T-helper 9 cell (primary cell): ENCODE measurements around the gene PLD2.

Source experiments
- DNase-seq: peaks from one replicate; pipeline ENCODE4 v3.0.0-alpha.2; 2020
- total RNA-seq, 2 donors: gene quantifications; one replicate each; lab custom pipeline; 2026; lab: John Stamatoyannopoulos, UW

The PLD2 gene, protein sequence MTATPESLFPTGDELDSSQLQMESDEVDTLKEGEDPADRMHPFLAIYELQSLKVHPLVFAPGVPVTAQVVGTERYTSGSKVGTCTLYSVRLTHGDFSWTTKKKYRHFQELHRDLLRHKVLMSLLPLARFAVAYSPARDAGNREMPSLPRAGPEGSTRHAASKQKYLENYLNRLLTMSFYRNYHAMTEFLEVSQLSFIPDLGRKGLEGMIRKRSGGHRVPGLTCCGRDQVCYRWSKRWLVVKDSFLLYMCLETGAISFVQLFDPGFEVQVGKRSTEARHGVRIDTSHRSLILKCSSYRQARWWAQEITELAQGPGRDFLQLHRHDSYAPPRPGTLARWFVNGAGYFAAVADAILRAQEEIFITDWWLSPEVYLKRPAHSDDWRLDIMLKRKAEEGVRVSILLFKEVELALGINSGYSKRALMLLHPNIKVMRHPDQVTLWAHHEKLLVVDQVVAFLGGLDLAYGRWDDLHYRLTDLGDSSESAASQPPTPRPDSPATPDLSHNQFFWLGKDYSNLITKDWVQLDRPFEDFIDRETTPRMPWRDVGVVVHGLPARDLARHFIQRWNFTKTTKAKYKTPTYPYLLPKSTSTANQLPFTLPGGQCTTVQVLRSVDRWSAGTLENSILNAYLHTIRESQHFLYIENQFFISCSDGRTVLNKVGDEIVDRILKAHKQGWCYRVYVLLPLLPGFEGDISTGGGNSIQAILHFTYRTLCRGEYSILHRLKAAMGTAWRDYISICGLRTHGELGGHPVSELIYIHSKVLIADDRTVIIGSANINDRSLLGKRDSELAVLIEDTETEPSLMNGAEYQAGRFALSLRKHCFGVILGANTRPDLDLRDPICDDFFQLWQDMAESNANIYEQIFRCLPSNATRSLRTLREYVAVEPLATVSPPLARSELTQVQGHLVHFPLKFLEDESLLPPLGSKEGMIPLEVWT
- 20.5 to 21.8 reads per million in 2 donors for total RNA-seq

DNA sequence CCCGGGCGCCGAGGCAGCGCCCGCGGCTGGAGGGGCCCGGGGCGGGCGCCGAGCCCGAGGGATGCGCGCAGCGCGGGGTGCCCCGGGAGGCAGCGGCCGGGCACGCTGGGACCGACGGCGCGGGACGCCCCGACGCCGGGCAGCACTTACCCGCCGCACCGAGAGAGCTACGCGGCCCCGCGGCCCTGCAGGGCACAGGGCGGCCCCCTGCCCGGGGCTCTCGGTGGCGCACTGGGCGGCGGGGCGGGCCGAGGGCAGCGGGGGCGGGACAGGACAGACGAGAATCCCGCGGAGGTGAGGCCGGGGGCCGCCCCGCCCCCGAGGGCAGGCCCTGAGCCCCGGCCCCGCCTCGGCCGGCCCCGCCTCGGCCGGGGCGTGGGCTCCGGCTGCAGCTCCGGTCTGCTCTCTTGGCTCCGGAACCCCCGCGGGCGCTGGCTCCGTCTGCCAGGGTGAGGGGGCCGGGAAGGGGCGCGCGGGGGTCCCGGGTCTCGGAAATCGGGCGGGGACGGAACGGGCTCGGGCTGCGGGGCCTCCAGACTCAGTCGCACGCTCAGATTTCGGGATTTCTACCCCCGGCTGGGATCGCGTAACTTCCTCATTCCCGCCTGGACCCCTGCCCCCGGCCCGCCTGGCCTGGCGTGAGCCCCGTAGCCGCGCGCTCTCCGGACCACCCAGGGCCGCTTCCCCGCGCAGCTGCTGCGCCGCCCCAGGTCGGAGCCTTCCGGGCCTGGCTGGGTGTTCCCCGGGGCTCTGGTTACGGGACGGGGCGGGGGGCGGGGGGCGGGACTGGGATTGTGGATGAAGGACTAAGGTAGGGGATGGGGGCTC is at the start of gene PLD2:
Gene PLD2, plus strand, starts transcription at position 376 of the 828 bp plus-strand sequence. CDS start 621 bp downstream, outside the sequence.
- DNase-seq, result peak; percentile 84

- DNase-seq, result no peak
Observed at GRCh38 chr17:4759776-4760236, 47.1 kb upstream of the PLD2 start.

GRCh38 chr17:4764595-4764994 is 42.4 kb upstream of the PLD2 start:
- no peak for DNase-seq

- no peak for DNase-seq
Observed at GRCh38 chr17:4766201-4766600, 40.8 kb upstream of the PLD2 start.

GRCh38 chr17:4766723-4767122 is 40.2 kb upstream of the PLD2 start:
- no peak for DNase-seq

DNA sequence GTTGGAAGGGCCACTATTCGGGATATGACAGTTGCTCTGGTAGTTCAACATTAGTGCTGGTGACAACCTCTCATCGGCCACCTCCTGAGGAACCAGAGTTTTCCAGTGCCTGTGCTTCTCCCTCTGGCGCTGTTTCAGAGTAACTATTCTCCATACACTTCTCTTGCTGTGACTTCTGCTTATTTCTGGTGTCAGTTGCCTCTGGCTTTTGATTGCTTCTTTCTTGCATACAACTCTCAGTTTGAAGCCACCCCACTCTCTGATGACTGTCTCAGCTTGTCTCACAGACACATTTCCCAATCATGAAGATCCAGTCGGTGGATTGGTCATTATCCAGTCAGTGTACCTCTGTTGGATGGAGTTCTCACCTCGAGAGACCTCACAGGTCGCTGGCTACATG is 38.7 kb upstream of the PLD2 start:
- DNase-seq, result no peak

DNA sequence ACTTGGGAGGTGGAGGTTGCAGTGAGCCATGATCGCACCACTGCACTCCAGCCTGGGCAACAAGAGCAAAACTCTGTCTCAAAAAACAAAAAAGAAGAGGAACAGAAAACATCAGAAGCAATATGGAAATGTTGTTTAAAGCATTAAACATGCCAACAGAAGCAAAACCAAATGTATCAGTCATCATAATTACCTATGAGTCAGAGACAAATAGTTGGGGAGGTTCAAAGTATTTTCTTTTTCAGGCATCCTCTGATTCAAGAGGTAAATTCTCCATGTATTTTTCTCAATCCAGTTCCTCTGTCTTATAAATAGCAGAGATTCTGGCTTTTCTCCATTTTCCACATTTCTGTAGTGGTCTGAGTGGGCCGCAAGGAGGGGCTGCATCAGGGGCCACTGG is 37.3 kb upstream of the PLD2 start:
- DNase-seq, result no peak

DNA sequence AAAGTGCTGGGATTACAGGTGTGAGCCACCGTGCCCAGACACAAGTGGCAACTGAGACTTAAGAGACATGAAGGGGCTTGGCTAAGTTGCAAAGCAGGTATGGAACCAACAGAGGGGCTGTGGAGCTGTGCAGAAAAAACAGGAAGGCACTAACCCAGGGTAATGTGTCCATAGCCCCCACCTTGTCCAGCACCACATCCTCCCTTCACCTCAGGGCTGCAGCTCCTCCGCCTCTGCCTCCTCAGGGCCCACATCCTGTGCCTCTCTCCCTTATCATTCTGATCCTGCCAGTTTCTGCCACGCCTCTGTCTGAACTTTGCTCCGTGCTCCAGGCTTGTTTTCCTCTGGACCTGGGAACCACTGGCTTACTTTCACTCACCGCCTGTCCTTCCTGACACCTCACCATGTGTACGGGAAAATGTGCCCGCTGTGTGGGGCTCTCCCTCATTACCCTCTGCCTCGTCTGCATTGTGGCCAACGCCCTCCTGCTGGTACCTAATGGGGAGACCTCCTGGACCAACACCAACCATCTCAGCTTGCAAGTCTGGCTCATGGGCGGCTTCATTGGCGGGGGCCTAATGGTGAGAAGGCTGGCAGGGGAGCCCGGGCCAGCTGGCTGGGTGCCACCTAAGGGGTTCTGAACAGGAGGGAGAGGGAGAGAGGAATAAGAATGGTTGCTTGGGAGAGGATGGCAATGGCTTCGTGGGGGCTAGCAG is 35.3 kb upstream of the PLD2 start, which contains the start of gene TM4SF5:
Gene TM4SF5, plus strand, starts transcription at position 368 of the 716 bp plus-strand sequence. Its CDS starts 37 bp downstream, at position 405.
- DNase-seq, result no peak

- no peak for DNase-seq
Observed at GRCh38 chr17:4772235-4772613, 34.7 kb upstream of the PLD2 start.

DNA sequence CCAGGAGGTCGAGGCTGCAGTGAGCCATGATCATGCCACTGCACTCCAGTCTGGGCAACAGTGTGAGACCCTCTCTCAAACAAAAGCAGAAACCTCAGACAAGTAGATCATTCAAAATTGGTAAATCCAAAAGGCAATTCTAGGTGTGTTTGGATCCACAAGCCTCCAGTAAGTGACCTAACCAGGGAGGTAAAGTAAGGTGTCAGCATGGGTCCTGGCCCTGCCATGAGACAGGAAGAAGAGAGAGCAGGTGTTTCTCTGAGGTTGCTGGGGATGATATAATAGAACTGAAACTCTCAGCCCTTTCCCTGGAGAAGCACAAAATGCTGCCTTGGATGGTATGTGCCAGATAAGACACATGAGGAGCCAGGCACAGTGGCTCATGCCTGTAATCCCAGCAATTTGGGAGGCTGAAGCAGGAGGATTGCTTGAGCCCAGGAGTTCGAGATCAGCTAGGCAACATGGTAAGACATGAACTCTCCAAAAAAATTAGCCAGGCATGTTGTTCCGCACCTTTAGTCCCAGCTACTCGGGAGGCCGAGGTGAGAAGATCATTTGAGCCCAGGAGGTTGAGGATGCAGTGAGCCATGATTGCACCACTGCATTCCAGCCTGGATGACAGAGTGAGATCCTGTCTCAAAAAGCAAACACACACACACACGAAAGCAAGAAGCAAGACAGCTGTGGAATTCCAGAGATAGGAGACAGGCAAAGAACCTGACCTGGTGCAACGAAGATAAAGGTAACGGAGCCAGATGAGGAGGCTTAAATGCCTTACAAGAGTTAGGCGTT is 28.8 kb upstream of the PLD2 start:
- no peak for DNase-seq

GRCh38 chr17:4780325-4780955 is 26.5 kb upstream of the PLD2 start:
- DNase-seq, result no peak

DNA sequence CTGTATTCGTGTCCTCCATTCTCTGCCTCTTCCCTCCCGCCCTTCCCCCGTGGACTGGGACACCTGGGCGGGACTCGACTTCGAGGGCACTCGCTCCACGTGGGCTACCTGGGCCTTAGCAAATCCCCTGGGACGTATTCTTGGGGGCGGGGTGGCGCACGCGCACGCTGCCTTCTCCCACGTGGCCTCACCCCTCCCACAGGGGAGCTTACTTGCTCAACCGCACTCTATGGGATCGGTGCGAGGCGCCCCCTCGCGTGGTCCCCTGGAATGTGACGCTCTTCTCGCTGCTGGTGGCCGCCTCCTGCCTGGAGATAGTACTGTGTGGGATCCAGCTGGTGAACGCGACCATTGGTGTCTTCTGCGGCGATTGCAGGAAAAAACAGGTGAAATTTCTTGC is 24.3 kb upstream of the PLD2 start:
- DNase-seq, result no peak

GRCh38 chr17:4785311-4786105 is 21.4 kb upstream of the PLD2 start:
- no peak for DNase-seq

GRCh38 chr17:4786106-4786511 is 20.8 kb upstream of the PLD2 start, which contains the start of gene VMO1:
Gene VMO1 (minus strand): TSS chr17:4786364. CDS start chr17:4786352, 12 bp downstream.
- DNase-seq, result no peak

DNA sequence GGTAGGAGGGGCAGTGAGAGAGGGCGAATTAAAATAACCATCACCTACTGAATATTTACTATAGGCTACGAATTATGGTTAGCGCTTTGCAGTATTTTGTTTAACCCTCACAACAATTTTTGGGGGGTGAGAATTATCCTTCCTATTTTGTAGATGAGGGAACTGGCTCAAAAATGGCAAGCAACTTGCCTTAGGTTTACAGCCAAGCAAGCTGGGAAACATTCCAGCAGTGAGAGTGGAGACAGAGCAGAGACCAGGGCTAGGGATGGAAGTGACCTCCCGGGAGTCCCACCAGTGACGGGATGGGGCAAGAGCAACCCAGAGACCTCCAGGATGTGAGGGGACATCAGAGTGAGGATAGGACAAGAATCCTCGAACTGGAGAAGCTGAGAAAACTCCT is 20.4 kb upstream of the PLD2 start:
- DNase-seq, result no peak

- no peak for DNase-seq
Observed at GRCh38 chr17:4788159-4788806, 18.7 kb upstream of the PLD2 start.

DNA sequence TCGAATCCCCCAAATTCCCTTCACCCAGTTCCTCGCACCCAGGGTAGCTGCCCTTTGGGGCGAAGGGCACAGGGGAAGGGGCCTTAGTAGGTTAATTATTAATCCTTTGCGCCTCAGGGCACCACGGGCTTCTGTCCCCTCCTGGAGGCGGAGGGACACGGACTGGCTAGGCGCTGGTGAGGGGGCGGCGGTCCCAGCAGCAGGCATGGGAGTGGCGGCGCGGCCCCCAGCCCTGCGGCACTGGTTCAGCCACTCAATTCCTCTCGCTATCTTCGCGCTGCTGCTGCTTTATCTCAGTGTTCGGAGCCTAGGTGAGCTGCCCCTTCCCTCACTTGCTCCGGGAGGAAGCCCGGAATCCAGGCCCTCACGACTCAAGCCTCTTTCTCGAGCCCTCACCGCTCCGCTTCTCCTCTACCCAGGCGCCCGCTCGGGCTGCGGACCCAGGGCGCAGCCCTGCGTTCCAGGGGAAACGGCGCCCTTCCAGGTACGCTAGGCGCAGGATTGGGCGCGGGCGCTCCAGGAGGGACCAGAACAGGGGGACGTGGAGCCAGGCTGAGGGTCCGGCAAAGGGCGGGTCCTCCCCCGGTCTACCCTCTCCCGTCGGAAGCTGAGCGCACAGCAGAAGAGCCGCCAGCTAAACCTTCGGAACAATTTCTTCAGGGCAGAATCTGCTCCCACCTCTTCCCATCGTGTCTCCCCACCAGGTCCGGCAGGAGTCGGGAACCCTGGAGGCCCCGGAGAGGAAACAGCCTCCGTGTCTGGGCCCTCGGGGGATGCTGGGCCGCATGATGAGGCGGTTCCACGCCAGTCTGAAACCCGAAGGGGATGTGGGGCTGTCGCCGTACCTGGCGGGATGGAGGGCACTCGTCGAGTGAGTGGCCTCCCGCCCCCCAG is 17.9 kb upstream of the PLD2 start, which contains the start of gene GLTPD2:
Gene GLTPD2, plus strand, starts transcription at position 158 of the 894 bp plus-strand sequence. Its CDS starts 48 bp downstream, at position 206.
- no peak for DNase-seq

DNA sequence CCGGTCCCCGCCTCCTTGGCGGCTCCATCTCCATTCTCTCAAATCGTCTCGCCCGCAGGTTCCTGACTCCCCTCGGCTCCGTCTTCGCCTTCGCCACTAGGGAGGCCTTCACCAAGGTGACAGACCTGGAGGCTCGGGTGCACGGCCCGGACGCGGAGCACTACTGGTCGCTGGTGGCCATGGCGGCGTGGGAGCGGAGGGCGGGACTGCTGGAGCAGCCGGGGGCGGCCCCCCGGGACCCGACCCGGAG is 17.3 kb upstream of the PLD2 start:
- DNase-seq, result no peak
